Breast epithelium (tissue), 3 donors: ENCODE data around the gene PFKP.

Source experiments
- CTCF ChIP-seq, 3 donors: fragments of 450-650 bp; IDR thresholded peaks; one replicate each; pipeline ENCODE4 v1.5.1; 2016 to 2017; ENCODE audit warnings: antibody characterized with exemption in 3 of 3, mild to moderate bottlenecking in 3 of 3, moderate library complexity in 3 of 3
- POLR2A ChIP-seq: fragments of 450-650 bp; IDR thresholded peaks from one replicate; pipeline ENCODE4 v1.6.1; 2016; ENCODE audit warnings: antibody characterized with exemption, mild to moderate bottlenecking, moderate library complexity

GRCh38 chr10:3056280-3057037 is 10.9 kb upstream of the PFKP start:
- TF ChIP-seq CTCF (IDR thresholded peaks at IDR 0.05) (no peak), POLR2A (no peak)
